GM18519 (cell line): Measurements from ENCODE around the gene ARAP2.

Experiments
- ATAC-seq: cut with Tn5 transposase; IDR thresholded peaks from one replicate; pipeline ENCODE4 v1.9.1; 2021; ENCODE audit warnings: mild to moderate bottlenecking, moderate library complexity; ENCODE audit not compliant: unreplicated experiment, low FRiP score

Gene ARAP2

DNA sequence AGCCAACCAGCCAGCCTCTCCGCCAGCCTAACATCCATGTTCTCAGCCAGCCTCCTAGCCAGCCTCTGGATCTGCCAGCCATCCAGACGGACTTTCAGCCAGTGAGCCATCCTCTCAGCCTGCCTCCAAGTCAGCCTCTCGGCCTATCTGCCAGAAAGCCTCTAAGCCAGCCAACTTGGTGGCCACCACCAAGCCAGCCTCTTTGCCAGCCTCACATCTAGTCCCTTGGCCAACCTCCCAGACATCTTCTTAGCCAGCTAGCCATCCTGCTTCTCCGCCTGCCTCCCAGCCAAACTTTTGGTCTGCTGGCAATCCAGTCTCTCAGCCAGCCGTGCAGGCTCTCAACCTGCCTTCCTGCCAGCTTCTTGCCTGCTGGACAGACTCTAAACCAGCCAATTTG lies 16.4 kb upstream of the ARAP2 start:
- ATAC-seq = no peak

GRCh38 chr4:36256398-36256891 lies 12.1 kb upstream of the ARAP2 start:
- ATAC-seq = peak; percentile 44

DNA sequence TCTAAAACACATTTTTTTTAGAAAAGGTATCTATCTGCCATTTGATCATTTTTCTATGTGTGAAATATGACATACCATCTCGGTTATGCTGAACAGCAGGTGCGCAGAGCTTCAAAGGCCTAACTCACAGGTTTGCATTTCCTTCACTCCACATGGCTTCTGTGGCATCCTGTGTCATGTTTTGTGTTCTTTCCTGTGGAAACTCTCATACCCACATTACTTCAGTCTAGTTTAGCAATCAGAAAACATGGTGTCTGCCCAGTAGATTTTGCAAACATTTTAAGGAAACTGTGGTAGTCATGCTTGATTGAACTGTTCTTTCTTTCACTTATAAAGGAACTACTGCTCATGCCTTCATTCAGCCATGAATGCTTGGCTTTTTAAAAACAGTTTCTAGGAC lies 11.3 kb upstream of the ARAP2 start:
- peak; percentile 77 for ATAC-seq

- ATAC-seq = no peak
Observed at GRCh38 chr4:36254371-36254770, 10.1 kb upstream of the ARAP2 start.

- no peak for ATAC-seq
Observed at GRCh38 chr4:36251983-36252382, 7.7 kb upstream of the ARAP2 start.

- ATAC-seq = peak; percentile 37
Observed at GRCh38 chr4:36249610-36250009, 5.3 kb upstream of the ARAP2 start.

DNA sequence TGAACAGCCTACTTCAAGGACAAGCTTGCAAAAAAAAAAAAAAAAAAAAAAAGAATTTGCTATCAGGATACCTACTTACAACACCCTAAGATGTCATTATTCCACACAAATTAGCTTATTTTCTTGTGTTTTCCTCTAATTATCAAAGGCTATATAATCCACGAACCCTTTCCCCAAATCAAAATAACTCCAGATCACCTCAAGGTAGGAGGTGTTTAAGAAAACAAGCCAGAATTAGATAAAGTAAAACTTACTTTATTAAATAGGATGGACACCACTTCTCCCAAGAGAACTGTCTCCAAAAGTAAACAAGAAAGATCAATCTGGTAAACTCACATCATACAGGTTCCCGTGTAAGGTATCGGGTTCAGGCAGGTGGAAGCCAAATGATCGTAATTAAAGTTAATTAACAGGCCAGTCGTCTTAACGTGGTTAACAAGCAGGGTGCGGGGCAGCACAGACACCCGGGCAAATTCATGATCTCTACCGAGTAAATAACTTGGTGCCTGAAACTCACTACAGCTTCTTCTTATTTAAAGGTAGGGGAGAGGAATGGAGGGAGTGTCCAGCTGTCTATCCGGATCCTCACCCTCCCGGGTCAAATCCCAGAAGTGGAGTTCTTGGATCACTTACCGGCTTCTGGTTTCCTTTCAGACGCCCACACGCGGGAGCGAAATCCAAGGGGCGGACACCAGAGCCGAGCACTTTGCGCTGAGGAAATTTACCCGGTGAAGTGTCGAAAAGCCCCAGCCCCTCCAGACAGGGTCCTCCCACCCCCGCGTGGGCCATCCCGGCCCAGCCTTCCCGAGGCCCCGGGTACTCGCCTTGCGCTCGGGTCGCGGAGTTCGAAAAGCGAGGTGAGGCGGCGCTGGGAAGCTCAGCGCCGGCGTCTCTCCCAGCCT lies 708 bp downstream of the ARAP2 start:
- peak; percentile 1 for ATAC-seq

DNA sequence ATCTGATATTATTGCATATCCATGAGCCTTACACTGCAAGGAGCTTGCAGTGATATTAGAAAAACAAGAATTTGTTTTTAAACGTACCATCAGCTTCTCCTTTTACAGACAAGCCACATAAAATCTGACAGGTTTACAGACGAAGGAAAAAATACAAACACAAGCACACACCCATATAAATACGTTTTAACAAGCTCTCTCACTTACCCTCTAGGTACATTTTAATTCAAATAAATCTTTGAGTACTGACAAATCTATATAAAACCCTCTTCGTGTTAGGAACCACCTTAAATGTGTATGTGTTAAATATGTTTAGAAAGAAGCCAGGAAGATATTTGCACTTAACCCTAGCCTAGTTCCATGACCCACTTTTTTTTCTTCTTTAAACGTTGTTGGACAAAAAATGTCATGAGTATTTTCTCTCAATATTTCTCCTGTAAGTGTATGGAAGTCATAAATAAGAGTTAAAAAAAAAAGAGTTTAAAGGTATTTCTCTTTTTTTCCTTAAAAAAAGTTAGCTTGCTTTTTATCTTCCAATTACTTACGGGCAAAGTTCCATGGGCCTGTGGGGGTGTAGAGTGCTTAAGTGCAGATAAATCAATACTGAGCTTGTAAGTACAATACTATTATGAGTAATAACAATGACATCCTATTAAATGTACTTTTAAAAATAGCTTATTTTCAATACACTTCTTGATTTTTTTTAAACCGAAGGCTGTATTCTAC lies 1.5 kb downstream of the ARAP2 start:
- no peak for ATAC-seq

- peak; percentile 48 for ATAC-seq
Observed at GRCh38 chr4:36241771-36242170, 2.5 kb downstream of the ARAP2 start.

GRCh38 chr4:36237366-36238313 lies 6.7 kb downstream of the ARAP2 start:
- ATAC-seq = no peak

DNA sequence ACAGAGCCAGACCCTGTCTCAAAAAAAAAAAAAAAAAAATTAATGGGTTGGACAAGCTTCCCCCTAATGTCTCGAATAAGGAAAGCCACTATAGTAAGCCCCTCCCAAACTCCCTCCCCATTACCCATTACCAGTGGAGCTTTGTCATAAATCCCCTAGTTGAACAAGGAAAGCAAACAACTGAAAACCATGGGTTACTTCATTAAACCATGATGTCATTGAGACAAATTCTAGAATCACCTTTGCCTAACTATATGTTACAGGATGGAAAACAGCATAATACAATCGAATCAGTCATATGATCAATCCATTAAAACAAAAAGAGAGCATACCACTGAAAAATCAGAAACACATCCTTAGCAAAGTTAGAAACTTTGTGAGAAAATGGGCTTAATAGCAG lies 8.2 kb downstream of the ARAP2 start:
- ATAC-seq = no peak

- no peak for ATAC-seq
Observed at GRCh38 chr4:36235306-36235705, 9.0 kb downstream of the ARAP2 start.

- ATAC-seq = no peak
Observed at GRCh38 chr4:36233567-36234266, 10.6 kb downstream of the ARAP2 start.

- ATAC-seq = no peak
Observed at GRCh38 chr4:36230534-36230933, 13.8 kb downstream of the ARAP2 start.

GRCh38 chr4:36227913-36228312 lies 16.4 kb downstream of the ARAP2 start:
- ATAC-seq = no peak

- no peak for ATAC-seq
Observed at GRCh38 chr4:36226430-36227227, 17.7 kb downstream of the ARAP2 start.

- no peak for ATAC-seq
Observed at GRCh38 chr4:36224972-36225903, 19.1 kb downstream of the ARAP2 start.

- no peak for ATAC-seq
Observed at GRCh38 chr4:36222702-36223101, 21.6 kb downstream of the ARAP2 start.
